GM23338 (cell line): ENCODE measurements around the gene SLC38A10. TPM values are rescaled to one million over a fixed set of nuclear protein-coding genes. Genes with fewer than 3 reads are reported as not detected.

Source experiments
- ATAC-seq: fragments of 200-7000 bp; cut with Tn5 transposase; 3 replicates; pipeline ENCODE4 v1.9.1; 2020
- DNase-seq: peaks from one replicate; pipeline ENCODE4 v3.0.0-alpha.2; 2015; ENCODE audit warnings: low spot score
- H2AFZ ChIP-seq: fragments of 200-600 bp; sonication (generic); 2 replicates; pipeline ENCODE4 v1.8.0; 2016; ENCODE audit warnings: antibody characterized with exemption, mild to moderate bottlenecking, moderate library complexity
- H3F3A ChIP-seq: fragments of 200-600 bp; sonication (generic); replicated peaks from 2 replicates; pipeline ENCODE4 v1.8.0; 2017; ENCODE audit warnings: antibody characterized with exemption, mixed run types, low read depth
- H3K27ac ChIP-seq: fragments of 200-600 bp; sonication (generic); 2 replicates; pipeline ENCODE4 v1.6.1; 2016; ENCODE audit warnings: low read depth
- H3K27me3 ChIP-seq: fragments of 200-600 bp; sonication (generic); 2 replicates; pipeline ENCODE4 v1.8.0; 2016; ENCODE audit warnings: mild to moderate bottlenecking, mixed run types, moderate library complexity; ENCODE audit not compliant: insufficient read depth
- H3K36me3 ChIP-seq: fragments of 200-600 bp; sonication (generic); 2 replicates; pipeline ENCODE4 v1.8.0; 2016; ENCODE audit warnings: mild to moderate bottlenecking; ENCODE audit not compliant: insufficient read depth
- H3K4me1 ChIP-seq: fragments of 200-600 bp; sonication (generic); 2 replicates; pipeline ENCODE4 v1.8.0; 2016; ENCODE audit warnings: mild to moderate bottlenecking, moderate library complexity; ENCODE audit not compliant: insufficient read depth
- H3K4me2 ChIP-seq: fragments of 200-600 bp; sonication (generic); 2 replicates; pipeline ENCODE4 v1.7.1; 2017; ENCODE audit warnings: mixed run types
- H3K4me3 ChIP-seq: fragments of 200-600 bp; sonication (generic); 2 replicates; pipeline ENCODE4 v1.6.1; 2016; ENCODE audit warnings: mixed run types
- H3K79me2 ChIP-seq: fragments of 200-600 bp; sonication (generic); replicated peaks from 2 replicates; pipeline ENCODE4 v1.8.0; 2017; ENCODE audit warnings: mild to moderate bottlenecking; ENCODE audit not compliant: insufficient read depth
- H3K9me2 ChIP-seq: fragments of 200-600 bp; sonication (generic); 2 replicates; pipeline ENCODE4 v1.8.0; 2017; ENCODE audit not compliant: insufficient read depth
- H4K20me1 ChIP-seq: fragments of 200-600 bp; sonication (generic); replicated peaks from 2 replicates; pipeline ENCODE4 v1.8.0; 2017; ENCODE audit warnings: mild to moderate bottlenecking; ENCODE audit not compliant: insufficient read depth
- H3K27ac Mint-ChIP-seq: 2 replicates; pipeline ENCODE4 v1.8.0; 2020; ENCODE audit warnings: inconsistent platforms, mild to moderate bottlenecking, moderate library complexity, mixed read lengths
- H3K27me3 Mint-ChIP-seq: 3 replicates; pipeline ENCODE4 v1.8.0; 2022; ENCODE audit warnings: low read depth, mild to moderate bottlenecking, moderate library complexity, mixed read lengths, inconsistent platforms; ENCODE audit not compliant: insufficient read depth, poor library complexity
- H3K36me3 Mint-ChIP-seq: 3 replicates; pipeline ENCODE4 v1.8.0; 2021; ENCODE audit warnings: low read depth, mild to moderate bottlenecking, inconsistent platforms, moderate library complexity, mixed read lengths
- H3K4me1 Mint-ChIP-seq: 3 replicates; pipeline ENCODE4 v1.8.0; 2020; ENCODE audit warnings: mild to moderate bottlenecking, inconsistent platforms, mixed read lengths
- H3K4me3 Mint-ChIP-seq: 3 replicates; pipeline ENCODE4 v1.8.0; 2021; ENCODE audit warnings: moderate library complexity, mild to moderate bottlenecking, inconsistent platforms, mixed read lengths
- H3K9me3 Mint-ChIP-seq: 3 replicates; pipeline ENCODE4 v1.8.0; 2020; ENCODE audit warnings: moderate library complexity, mild to moderate bottlenecking, inconsistent platforms, mixed read lengths
- CREB1 ChIP-seq: fragments of 250-450 bp; sonication (Bioruptor Pico); IDR thresholded peaks from 2 replicates; pipeline ENCODE4 v1.5.0; 2020; ENCODE audit warnings: low read depth, mild to moderate bottlenecking, moderate library complexity
- EZH2 ChIP-seq: fragments of 200-600 bp; sonication (generic); IDR thresholded peaks from one replicate; pipeline ENCODE4 v1.8.0; 2017; ENCODE audit warnings: antibody characterized with exemption, mild to moderate bottlenecking, low read depth; ENCODE audit not compliant: unreplicated experiment
- EZH2phosphoT487 ChIP-seq: fragments of 200-600 bp; sonication (generic); IDR thresholded peaks from one replicate; pipeline ENCODE4 v1.8.1; 2018; ENCODE audit warnings: antibody characterized with exemption; ENCODE audit not compliant: unreplicated experiment
- JUNB ChIP-seq: IDR thresholded peaks from one replicate; pipeline ENCODE4 v1.6.1; 2016; ENCODE audit warnings: antibody characterized with exemption; ENCODE audit not compliant: unreplicated experiment
- NANOG ChIP-seq: IDR thresholded peaks from 2 replicates; pipeline ENCODE4 v1.6.1; 2016; ENCODE audit warnings: antibody characterized with exemption, borderline replicate concordance
- POLR2AphosphoS5 ChIP-seq: IDR thresholded peaks from 2 replicates; pipeline ENCODE4 v1.6.1; 2016; ENCODE audit warnings: antibody characterized with exemption, low read depth
- STAT1 ChIP-seq: IDR thresholded peaks from one replicate; pipeline ENCODE4 v1.6.1; 2016; ENCODE audit warnings: antibody characterized with exemption; ENCODE audit not compliant: unreplicated experiment
- ZNF114 ChIP-seq: fragments of 250-450 bp; sonication (Bioruptor Pico); IDR thresholded peaks from 2 replicates; pipeline ENCODE4 v1.5.0; 2020; ENCODE audit warnings: mild to moderate bottlenecking, moderate library complexity
- ZNF331 ChIP-seq: fragments of 250-450 bp; sonication (Bioruptor Pico); IDR thresholded peaks from 2 replicates; pipeline ENCODE4 v1.5.0; 2020; ENCODE audit warnings: low read depth, mild to moderate bottlenecking, moderate library complexity
- polyA plus RNA-seq: library from polyadenylated mRNA; unstranded; fragments of >200 nt; fragmentation: Nextera tagmentation; extraction: Ambion mirVana; gene quantifications from 2 replicates; pipeline ENCODE4 v1.2.1, GENCODE V29; 2016
- total RNA-seq: library from RNA; depleted of rRNA; stranded (reverse); fragments of >200 nt; shearing (Covaris generic); gene quantifications from 2 replicates; pipeline ENCODE4 v1.2.3, GENCODE V29; 2014
- TF ChIP-seq, protein P1 (sequence below): IDR thresholded peaks from 2 replicates; pipeline ENCODE4 v1.6.1; 2016; ENCODE audit warnings: antibody characterized with exemption
- TF ChIP-seq, protein P2 (sequence below): fragments of 250-450 bp; sonication (Bioruptor Pico); IDR thresholded peaks from 2 replicates; pipeline ENCODE4 v1.5.0; 2020; ENCODE audit warnings: mild to moderate bottlenecking, moderate library complexity
- TF ChIP-seq, protein P3 (sequence below): IDR thresholded peaks from one replicate; pipeline ENCODE4 v1.6.1; 2018; ENCODE audit warnings: antibody characterized with exemption; ENCODE audit not compliant: unreplicated experiment
- TF ChIP-seq, protein P4 (sequence below), 2 experiments: fragments of 200-600 bp in 1 of 2; sonication (generic) in 1 of 2; conservative IDR thresholded peaks; 2 replicates each; pipeline versions ENCODE4 v1.5.1 to v1.6.1; 2016 to 2017; ENCODE audit warnings: antibody characterized with exemption in 2 of 2, low read depth in 2 of 2, mild to moderate bottlenecking in 2 of 2, moderate library complexity in 1 of 2

The SLC38A10 gene
- total and polyA plus RNA-seq, 2 experiments from 2014 or later, result 17.1 to 55.8 TPM

DNA sequence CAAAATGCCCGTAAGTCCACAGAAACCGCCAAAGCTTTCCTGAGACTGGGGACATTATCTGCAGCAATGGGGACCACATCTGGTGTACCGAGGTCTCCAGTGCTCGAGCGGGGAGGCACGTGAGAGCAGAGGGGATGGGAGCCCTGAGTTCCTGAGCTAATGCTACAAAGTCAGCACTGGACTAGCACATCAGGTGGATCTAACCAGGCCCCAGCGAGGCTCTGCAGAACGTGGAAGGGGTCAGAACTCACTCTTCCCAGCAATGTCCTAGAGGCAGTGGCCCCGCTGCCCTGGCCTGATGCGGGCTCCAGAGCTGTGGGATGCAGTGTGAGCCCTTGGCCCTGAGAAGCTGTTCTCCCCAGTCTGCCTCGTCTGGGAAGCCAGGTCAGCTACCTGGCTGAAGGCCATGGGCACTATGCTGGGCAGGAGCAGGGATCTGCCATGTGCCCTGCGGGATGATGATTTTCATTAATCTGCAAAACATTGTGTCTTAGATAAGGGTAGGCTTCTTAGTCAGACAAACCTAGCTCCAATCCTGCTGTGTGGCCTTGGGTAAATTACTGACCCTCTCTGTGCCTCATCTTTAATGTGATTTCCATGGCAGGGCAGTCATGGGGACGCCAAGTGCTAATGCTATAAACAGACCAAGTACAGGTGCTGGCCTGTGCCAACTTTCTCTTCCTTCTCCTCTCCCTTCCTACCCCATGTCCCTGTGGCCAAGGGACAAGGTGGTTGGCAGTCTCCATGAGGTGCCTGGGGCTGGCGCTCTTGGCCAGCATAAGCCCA is 40.1 kb upstream of the SLC38A10 start:
- H3K4me1 ChIP-seq, result peaks cover 14% of the 10 kb centered on the region
- Mint-ChIP-seq H3K4me3 (no peak overlapping the region), H3K9me3 (no peaks in the 10 kb centered on the region), H3K27me3 (peaks cover 29% of the 10 kb centered on the region), H3K4me1 (peaks cover 24% of the 10 kb centered on the region), H3K27ac (no peak overlapping the region), H3K36me3 (no peaks in the 10 kb centered on the region)
- H3K27ac ChIP-seq, result no peak overlapping the region
- H2AFZ ChIP-seq, result no peak overlapping the region
- no peak overlapping the region for H3K4me2 ChIP-seq
- TF ChIP-seq, protein P1, sequence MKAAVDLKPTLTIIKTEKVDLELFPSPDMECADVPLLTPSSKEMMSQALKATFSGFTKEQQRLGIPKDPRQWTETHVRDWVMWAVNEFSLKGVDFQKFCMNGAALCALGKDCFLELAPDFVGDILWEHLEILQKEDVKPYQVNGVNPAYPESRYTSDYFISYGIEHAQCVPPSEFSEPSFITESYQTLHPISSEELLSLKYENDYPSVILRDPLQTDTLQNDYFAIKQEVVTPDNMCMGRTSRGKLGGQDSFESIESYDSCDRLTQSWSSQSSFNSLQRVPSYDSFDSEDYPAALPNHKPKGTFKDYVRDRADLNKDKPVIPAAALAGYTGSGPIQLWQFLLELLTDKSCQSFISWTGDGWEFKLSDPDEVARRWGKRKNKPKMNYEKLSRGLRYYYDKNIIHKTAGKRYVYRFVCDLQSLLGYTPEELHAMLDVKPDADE, result no peak
- TF ChIP-seq, protein P2, sequence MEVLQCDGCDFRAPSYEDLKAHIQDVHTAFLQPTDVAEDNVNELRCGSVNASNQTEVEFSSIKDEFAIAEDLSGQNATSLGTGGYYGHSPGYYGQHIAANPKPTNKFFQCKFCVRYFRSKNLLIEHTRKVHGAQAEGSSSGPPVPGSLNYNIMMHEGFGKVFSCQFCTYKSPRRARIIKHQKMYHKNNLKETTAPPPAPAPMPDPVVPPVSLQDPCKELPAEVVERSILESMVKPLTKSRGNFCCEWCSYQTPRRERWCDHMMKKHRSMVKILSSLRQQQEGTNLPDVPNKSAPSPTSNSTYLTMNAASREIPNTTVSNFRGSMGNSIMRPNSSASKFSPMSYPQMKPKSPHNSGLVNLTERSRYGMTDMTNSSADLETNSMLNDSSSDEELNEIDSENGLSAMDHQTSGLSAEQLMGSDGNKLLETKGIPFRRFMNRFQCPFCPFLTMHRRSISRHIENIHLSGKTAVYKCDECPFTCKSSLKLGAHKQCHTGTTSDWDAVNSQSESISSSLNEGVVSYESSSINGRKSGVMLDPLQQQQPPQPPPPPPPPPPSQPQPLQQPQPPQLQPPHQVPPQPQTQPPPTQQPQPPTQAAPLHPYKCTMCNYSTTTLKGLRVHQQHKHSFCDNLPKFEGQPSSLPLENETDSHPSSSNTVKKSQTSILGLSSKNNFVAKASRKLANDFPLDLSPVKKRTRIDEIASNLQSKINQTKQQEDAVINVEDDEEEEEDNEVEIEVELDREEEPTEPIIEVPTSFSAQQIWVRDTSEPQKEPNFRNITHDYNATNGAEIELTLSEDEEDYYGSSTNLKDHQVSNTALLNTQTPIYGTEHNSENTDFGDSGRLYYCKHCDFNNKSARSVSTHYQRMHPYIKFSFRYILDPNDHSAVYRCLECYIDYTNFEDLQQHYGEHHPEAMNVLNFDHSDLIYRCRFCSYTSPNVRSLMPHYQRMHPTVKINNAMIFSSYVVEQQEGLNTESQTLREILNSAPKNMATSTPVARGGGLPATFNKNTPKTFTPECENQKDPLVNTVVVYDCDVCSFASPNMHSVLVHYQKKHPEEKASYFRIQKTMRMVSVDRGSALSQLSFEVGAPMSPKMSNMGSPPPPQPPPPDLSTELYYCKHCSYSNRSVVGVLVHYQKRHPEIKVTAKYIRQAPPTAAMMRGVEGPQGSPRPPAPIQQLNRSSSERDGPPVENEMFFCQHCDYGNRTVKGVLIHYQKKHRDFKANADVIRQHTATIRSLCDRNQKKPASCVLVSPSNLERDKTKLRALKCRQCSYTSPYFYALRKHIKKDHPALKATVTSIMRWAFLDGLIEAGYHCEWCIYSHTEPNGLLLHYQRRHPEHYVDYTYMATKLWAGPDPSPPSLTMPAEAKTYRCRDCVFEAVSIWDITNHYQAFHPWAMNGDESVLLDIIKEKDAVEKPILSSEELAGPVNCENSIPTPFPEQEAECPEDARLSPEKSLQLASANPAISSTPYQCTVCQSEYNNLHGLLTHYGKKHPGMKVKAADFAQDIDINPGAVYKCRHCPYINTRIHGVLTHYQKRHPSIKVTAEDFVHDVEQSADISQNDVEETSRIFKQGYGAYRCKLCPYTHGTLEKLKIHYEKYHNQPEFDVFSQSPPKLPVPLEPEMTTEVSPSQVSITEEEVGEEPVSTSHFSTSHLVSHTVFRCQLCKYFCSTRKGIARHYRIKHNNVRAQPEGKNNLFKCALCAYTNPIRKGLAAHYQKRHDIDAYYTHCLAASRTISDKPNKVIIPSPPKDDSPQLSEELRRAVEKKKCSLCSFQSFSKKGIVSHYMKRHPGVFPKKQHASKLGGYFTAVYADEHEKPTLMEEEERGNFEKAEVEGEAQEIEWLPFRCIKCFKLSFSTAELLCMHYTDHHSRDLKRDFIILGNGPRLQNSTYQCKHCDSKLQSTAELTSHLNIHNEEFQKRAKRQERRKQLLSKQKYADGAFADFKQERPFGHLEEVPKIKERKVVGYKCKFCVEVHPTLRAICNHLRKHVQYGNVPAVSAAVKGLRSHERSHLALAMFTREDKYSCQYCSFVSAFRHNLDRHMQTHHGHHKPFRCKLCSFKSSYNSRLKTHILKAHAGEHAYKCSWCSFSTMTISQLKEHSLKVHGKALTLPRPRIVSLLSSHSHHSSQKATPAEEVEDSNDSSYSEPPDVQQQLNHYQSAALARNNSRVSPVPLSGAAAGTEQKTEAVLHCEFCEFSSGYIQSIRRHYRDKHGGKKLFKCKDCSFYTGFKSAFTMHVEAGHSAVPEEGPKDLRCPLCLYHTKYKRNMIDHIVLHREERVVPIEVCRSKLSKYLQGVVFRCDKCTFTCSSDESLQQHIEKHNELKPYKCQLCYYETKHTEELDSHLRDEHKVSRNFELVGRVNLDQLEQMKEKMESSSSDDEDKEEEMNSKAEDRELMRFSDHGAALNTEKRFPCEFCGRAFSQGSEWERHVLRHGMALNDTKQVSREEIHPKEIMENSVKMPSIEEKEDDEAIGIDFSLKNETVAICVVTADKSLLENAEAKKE (CRISPR knock-in tag), result no peak
- TF ChIP-seq JUNB (no peak), EZH2phosphoT487 (no peak), POLR2AphosphoS5 (no peak), ZNF331 (CRISPR knock-in tag) (no peak), ZNF114 (CRISPR knock-in tag) (no peak), CREB1 (CRISPR knock-in tag) (no peak), STAT1 (no peak), NANOG (no peak), EZH2 (no peak)
- TF ChIP-seq, protein P3, sequence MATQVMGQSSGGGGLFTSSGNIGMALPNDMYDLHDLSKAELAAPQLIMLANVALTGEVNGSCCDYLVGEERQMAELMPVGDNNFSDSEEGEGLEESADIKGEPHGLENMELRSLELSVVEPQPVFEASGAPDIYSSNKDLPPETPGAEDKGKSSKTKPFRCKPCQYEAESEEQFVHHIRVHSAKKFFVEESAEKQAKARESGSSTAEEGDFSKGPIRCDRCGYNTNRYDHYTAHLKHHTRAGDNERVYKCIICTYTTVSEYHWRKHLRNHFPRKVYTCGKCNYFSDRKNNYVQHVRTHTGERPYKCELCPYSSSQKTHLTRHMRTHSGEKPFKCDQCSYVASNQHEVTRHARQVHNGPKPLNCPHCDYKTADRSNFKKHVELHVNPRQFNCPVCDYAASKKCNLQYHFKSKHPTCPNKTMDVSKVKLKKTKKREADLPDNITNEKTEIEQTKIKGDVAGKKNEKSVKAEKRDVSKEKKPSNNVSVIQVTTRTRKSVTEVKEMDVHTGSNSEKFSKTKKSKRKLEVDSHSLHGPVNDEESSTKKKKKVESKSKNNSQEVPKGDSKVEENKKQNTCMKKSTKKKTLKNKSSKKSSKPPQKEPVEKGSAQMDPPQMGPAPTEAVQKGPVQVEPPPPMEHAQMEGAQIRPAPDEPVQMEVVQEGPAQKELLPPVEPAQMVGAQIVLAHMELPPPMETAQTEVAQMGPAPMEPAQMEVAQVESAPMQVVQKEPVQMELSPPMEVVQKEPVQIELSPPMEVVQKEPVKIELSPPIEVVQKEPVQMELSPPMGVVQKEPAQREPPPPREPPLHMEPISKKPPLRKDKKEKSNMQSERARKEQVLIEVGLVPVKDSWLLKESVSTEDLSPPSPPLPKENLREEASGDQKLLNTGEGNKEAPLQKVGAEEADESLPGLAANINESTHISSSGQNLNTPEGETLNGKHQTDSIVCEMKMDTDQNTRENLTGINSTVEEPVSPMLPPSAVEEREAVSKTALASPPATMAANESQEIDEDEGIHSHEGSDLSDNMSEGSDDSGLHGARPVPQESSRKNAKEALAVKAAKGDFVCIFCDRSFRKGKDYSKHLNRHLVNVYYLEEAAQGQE, result no peak
- TF ChIP-seq, protein P4, sequence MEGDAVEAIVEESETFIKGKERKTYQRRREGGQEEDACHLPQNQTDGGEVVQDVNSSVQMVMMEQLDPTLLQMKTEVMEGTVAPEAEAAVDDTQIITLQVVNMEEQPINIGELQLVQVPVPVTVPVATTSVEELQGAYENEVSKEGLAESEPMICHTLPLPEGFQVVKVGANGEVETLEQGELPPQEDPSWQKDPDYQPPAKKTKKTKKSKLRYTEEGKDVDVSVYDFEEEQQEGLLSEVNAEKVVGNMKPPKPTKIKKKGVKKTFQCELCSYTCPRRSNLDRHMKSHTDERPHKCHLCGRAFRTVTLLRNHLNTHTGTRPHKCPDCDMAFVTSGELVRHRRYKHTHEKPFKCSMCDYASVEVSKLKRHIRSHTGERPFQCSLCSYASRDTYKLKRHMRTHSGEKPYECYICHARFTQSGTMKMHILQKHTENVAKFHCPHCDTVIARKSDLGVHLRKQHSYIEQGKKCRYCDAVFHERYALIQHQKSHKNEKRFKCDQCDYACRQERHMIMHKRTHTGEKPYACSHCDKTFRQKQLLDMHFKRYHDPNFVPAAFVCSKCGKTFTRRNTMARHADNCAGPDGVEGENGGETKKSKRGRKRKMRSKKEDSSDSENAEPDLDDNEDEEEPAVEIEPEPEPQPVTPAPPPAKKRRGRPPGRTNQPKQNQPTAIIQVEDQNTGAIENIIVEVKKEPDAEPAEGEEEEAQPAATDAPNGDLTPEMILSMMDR (conservative IDR thresholded peaks at IDR 0.05; ENCODE audit: low read depth in 2 of 2), result no peak
- H3K36me3 ChIP-seq, result no peaks in the 10 kb centered on the region
- H3K4me3 ChIP-seq, result no peak overlapping the region
- peaks cover 14% of the 10 kb centered on the region for H3K27me3 ChIP-seq
- H3K79me2 ChIP-seq, result no peaks in the 10 kb centered on the region
- DNase-seq, result no peak
- no peaks in the 10 kb centered on the region for H3F3A ChIP-seq
- no peaks in the 10 kb centered on the region for H3K9me2 ChIP-seq
- H4K20me1 ChIP-seq, result no peaks in the 10 kb centered on the region
- ATAC-seq, result no peak
